Measurements from ENCODE around the gene SEC16A. TPM values are rescaled to one million over a fixed set of nuclear protein-coding genes. Genes with fewer than 3 reads are reported as not detected.
A peak's percentile ranks its signal among the peaks of the same experiment; 100 is the strongest.

Gene SEC16A
- total RNA-seq, 1 donor from 2014 or later: 23.2 TPM

DNA sequence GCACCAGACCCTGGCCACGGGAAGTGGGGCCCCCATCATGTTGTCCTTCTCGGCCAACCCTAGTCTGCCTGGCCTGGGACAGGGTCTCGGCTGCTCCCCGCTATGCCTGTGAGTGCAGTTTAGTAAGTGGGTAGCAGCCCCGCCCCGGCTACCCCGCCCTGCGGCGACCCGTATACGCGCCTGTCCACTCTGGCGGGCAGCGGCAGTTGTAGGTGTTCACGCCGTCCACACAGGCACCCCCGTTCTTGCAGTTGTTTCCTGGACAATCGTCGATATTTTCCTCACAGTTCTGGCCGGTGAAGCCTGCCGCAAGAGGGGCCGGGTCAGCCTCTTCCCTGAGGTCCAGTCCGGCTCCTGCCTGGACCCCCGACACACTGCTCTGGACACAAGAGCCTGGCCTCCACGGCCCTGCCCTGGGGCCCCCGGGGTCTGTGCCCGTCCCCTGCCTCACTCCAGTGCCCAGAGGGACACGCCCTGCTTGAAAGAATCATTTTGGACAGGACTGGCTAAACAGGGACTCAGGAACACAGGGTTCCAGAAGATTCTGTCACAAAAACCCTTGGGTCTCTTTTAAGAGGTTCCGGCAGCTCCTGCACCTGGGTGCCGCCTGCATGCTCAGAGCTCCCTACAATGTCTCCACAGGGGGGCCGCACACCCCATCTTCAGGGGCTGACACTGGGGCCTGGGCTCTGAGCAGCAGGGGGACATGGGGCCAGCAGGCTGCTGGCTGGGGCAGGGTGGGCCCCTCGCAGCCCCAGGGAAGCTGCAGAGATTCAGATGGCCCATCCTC, 36.6 kb upstream of the SEC16A start:
- no peak for ATAC-seq
- intact Hi-C loops (cut with micrococcal nuclease): no loop called here
- no peak for DNase-seq

DNA sequence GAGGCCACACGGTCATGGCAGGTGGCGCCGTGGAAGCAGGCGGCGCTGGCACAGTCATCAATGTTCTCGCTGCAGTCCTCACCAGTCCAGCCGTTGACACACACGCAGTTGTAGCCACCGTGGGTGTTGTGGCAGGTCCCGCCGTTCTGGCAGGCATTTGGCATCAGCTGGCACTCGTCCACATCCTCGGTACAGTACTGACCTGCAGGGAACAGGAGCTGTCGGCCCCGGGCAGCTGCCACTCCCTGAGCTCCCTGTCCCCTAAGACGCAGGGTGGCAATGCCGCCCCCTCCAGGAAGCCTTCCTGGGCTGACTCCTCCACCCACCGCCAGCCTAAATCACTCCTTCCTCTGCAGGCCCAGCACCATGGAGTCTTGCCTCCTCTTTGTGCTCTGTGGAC, 35.8 kb upstream of the SEC16A start:
- DNase-seq: no peak
- no peak for ATAC-seq
- intact Hi-C loops (cut with micrococcal nuclease): no loop called here

DNA sequence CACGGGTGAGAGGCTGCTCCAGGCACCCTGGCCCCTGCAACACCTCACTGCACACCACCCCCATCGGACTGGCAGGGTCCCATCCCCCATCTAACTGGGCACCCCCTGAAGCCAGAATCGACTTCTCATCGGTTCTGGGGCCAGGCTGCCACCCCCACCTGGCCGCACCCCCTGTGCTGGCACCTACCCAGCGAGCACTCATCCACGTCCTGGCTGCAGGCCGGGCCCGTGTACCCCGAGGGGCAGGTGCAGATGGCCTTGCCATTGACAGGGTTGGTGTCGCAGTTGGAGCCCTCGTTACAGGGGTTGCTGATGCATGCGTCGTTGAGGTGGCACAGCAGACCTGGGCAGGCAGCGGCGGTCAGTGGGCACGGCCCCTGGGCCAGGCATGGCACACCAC, 35.1 kb upstream of the SEC16A start:
- intact Hi-C loops (cut with micrococcal nuclease): no loop called here
- no peak for DNase-seq
- no peak for ATAC-seq

DNA sequence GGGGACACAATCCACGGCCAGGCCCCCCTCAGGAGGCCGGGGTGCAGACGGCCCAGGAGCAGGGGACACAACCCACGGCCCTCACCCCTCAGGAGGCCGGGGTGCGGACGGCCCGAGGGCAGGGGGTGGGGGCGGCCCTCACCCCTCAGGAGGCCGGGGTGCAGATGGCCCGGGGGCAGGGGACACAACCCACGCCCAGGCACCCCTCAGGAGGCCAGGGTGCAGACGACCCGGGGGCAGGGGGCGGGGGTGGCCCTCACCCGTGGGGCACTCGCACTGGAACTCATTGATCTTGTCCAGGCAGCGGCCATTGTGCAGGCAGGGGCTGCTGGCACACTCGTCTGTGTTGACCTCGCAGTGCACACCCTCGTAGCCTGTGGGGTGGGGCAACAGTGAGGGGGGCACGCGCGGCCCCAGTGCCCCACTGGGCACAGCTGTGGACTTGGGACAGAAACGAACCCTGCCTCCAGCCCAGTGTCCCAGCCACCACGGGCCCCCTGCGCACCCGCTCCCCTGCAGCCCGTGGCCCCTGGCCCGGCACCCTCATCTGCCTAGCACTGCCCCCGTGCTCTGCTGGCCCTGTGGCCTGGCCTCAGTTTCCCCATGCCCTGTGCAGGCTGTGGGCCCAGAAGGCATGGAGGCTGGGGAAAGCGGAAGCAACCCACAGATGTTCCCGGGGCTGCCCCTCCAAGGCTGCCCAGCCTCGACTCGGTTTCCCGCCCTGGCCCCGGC, 34.3 kb upstream of the SEC16A start:
- intact Hi-C loops (cut with micrococcal nuclease): no loop called here
- ATAC-seq (no peak), DNase-seq (no peak)

DNA sequence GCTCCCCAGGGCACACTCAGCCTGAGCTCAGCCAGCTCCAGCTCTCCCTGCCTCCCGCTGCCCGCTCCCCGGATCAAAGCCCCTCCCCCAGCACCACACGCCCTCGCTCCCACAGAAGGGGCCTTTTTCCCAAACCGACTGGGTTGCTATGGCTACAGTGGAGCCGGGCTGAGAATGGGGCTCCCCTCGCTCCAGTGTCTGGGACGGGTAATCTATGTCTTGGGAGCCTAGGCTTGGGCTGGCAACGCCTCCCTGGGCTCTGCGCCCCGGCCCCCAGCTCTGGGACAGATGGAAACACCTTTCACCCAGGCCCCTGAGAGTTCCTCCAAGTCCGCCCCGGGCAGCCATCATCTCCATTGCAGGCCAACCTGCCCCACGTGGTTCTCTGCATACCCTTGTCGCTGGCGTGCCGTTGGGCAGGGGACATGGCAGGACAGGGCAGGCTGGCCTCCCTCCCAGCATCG, 33.4 kb upstream of the SEC16A start:
- no peak for ATAC-seq
- intact Hi-C loops (cut with micrococcal nuclease): no loop called here

DNA sequence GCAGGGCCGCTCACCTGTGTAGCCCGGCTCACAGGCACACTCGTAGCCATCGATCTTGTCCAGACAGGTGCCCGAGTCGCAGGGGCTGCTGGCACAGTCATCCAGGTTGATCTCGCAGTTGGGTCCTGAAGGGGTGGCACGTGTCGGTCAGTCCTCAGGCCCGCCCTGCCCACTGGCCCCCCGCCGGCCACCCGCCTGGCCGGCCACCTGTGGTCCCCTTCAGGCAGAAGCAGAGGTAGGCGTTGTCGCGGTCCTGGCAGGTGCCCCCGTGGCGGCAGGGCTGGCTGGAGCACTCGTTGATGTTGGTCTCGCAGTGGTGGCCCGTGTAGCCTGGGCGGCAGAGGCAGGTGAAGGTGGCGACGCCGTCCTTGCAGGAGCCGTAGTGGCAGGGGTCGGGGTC, 32.4 kb upstream of the SEC16A start:
- ATAC-seq (no peak), DNase-seq (no peak)
- intact Hi-C loops (cut with micrococcal nuclease): no loop called here

More for the DNA sequence above, 33.4 kb upstream of the SEC16A start:
- DNase-seq: no peak

DNA sequence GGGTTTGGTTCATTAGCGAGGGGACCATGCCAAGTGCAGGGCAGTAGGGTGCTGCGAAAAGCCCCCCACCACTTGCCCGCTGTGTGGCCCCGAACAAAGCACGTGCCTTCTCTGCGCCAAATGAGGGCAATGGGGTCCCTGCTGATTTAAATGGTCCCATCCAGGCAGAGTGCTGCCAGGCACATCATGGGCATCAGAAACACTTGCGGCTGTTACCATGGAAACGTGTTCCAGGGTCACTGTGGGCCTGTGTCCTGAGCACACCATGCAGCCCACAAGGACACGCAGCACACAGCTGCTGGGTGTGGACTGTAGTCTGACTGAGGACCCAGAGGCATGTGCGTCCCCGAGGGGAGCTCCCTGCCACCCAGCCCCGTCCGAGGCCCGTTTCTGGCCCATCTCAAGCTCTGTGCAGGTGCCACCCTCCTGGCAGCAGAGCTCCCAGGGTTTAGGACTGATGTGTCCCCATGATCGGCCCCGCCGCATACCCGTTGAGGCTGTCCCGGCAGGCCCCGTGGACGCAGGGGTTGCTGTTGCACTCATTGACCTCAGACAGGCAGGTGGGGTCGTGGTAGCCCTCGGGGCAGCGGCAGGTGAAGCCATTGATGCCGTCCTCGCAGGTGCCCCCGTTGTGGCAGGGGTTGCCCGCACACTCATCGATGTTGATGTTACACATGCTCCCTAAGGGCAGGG, 31.3 kb upstream of the SEC16A start:
- intact Hi-C loops (cut with micrococcal nuclease): no loop called here

DNA sequence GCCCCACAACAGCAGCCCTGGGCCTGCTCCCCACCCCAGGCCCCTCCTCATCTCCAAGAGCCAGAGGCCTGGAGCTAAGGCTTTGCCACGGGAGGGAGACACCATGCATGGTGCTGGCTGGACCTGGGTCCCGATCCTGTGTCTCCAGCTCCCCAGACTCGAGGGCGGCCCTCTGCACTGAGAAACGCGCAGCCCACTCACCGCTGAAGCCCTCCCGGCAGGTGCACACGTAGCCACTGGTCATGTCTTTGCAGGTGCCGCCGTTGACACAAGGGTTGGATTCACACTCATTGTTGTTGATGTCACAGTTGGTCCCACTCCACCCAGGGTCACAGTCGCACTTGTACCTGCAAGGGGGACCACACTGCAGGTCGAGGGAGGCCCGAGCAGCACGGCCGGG, 30.4 kb upstream of the SEC16A start:
- intact Hi-C loops (cut with micrococcal nuclease): no loop called here
- ATAC-seq (no peak), DNase-seq (no peak)

More for the DNA sequence above, 31.3 kb upstream of the SEC16A start:
- ATAC-seq (no peak), DNase-seq (no peak)

DNA sequence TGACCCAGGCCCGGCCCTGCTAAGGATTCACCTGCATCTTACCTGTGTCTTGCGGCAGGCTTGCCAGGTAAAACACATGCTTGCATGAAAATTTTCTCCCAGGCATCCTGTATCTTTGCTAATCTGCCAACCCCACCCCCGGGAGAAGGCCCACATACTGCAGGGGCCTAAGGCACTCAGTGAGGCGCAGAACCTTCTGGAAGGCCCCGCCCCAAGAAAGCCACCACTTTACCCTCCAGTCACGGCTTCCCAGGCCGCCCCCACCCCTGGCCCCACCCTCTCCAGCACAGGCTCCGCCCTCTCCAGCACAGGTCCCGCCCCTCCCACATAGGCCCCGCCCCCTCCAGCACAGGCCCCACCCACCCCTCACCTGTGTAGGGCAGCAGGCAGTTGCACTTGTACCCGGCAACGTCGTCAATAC, 29.8 kb upstream of the SEC16A start:
- DNase-seq (no peak), ATAC-seq (peak; percentile 12)
- intact Hi-C loops (cut with micrococcal nuclease): no loop called here

DNA sequence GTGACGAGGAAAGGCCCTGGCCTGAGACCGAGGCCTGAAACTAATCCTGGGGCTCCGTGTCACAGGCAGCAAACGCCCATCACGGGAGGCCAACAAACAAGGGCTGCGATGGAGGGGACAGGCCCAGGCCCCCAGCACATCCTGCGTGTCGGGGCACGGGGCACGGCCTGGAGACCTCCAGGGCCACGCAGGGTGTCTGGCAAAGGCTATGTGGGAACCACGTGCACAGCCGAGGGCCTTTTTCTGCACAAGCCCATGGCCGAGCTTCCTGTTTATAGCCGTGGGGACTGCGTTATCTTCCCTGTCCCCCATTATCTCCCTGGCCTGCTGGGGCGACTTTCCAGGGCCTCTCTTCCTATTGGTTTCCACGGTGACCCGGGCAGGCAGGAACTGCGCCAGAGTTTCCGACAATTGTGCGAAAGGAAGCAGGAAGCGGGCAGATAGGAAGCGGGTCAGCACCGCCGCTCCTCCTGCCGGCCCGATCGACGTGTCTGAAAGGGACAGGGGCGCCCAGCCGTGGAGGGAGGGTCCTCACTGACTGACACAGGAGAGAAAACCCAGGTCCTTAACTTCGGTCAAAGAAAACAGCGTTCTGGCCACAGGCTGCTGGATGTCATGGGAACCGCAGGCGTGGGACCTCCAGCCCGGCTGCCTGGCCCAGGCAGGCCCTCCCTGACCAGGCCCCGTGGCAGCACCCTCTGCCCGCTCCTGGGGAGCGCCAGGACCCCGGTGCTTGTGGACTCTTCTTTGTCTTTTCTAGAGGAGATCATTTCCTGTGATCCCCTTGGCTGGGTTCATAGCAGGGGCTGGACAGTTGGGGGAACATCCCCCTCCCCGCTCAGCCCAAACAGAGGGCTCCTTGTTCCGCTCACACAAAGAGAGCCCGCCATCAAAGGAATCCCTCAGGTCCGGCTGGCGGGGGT, 29.1 kb upstream of the SEC16A start:
- DNase-seq: peak; percentile 86
- ATAC-seq: peak; percentile 69
- intact Hi-C loops (cut with micrococcal nuclease): no loop called here

DNA sequence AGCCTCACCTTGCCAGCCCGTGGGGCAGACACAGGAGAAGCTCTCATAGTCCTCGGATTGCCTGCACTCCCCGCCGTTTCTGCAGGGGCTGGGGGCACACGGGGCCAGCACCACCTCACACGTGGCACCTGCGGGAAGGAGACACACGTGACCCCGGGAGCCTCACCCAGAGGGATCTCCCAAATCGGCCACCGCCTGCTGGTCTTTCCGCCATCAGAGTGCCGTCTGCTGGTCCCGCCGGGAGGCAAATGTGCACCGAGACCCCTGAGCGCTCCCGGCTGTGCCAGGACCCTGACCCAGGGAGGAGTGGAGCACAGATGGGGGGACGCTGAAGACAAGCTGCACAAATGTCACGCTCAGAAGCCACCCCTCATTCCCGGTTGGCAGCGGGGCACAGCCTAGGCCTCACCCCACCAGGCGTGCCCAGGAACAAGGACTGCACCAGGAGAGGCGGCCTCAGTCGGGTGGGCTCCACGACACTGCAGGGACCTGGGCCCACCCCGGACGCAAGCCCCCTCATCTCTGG, 28.4 kb upstream of the SEC16A start:
- intact Hi-C loops (cut with micrococcal nuclease): no loop called here
- no peak for ATAC-seq

DNA sequence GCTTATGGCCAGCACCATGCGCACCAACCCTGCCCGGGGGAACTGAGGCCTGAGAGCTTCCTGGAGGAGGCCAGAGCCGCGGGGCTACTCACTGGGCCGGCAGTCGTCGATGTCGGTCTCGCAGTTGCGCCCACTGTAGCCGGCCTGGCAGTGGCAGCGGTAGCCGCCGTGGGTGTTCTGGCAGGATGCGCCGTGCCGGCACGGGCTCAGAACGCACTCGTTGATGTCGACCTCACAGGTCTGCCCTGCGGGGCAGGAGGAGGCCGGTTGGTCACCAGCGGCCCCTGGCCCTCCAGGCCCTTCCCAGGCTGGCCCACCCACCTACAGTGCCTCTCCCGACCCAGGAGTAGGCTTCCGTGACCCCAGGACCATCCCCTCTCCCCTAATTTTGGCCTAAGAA, 27.7 kb upstream of the SEC16A start:
- intact Hi-C loops (cut with micrococcal nuclease): no loop called here
- no peak for DNase-seq
- ATAC-seq: no peak

More for the DNA sequence above, 28.4 kb upstream of the SEC16A start:
- DNase-seq: no peak

DNA sequence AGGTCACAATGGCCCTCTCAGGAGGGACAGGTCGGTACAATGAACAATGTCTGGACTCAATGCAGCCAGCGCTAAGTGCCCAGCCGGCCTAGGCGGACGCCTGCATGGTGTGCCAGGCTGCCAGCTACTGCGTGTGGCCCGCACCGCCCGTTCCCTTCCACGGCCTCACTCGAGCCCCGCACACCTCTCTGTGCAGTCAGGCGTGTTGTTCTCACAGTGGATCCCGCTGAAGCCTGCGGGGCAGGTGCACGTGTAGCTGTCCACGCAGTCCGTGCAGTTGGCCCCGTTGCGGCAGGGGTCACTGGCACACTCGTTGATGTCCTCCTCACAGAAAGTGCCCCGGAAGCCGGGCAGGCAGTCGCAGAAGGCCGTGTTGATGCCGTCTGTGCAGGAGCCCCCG, 26.7 kb upstream of the SEC16A start:
- intact Hi-C loops (cut with micrococcal nuclease): no loop called here
- no peak for DNase-seq
- ATAC-seq: no peak

DNA sequence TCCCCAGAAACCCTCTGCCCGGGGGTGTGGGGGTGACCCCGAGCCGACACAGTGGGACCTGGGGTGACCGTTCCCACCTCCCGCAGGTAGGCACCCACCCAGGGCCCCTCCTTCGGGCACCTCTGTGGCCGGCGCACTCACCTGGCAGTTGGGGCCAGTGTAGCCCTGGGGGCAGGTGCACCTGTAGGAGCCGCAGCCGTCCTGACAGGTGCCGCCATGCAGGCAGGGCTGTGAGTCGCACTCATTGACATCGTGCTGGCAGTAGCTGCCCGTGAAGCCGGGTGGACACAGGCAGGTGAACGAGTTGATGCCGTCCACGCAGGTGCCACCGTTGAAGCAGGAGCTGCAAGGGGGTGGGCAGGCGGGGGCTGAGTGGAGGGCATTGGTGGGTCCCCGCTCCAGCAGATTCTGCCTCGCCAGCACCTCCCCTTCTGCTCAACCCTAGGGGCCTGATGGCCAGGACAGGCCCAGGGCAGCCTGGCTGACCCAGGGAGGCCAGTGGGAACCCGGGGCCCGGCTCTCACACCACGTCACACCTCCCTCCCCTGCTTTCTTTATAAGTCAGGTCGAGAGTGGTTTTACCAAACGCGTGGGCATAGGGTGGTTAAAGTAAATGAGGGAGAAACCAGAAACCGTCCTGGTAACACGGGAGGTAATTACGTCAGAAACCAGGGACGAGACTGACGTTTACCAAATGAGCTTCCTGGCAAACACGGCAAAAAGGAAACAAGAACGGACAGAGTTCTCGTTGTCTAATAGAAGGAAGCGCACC, 26.1 kb upstream of the SEC16A start:
- ATAC-seq (no peak), DNase-seq (no peak)
- intact Hi-C loops (cut with micrococcal nuclease): no loop called here

DNA sequence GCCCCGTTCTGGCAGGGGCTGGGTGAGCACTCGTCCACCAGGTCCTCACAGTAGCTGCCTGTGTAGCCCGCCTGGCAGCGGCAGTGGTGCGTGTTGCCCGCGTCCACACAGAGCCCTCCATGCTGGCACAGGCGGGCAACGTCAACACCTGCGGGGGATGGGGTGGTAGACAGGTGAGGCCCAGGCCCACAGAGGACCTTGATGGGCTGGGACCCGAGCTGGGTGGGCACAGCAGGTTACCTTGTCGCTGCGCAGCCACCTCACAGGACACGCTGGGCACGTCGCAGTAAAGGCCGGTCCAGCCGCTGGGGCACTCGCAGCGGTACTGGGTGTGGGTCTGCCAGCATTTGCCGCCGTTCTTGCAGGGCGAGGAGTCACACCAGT, 25.1 kb upstream of the SEC16A start:
- ATAC-seq: no peak
- DNase-seq: no peak
- intact Hi-C loops (cut with micrococcal nuclease): no loop called here

DNA sequence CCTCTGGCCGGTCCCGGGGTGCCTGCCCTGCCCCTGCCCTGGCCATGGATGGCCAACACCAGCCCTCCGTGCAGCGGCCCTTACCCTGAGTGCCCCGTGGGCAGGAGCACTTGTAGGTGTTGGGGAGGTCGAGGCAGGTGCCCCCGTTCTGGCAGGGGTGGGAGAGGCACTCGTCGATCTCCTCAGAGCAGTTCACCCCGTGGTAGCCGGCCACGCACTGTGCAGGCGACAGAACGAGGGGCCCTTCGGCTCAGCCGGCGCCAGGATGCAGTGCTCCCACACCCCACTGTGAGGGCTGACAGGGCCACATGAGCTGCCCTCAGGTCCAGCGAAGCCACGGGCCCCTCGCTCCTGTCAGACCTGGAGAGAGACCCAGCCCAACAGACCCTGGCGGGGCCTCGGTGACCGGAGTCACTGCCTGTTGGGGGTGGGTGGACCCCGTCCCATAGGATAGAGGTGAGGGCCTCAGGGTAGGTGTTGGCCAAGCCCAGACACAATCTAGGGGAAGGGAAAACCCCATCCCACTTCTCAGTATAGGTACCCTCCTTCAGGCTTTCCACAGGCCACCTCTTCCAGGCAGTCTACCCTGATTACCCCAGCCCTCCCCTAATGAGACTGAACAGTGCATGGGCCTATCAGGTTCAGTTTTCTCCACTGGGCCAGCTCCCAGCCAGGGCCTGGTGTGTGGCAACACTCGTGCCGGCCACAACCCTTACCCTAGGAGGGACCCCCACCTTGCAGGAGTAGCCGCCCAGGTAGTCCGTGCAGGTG, 24.6 kb upstream of the SEC16A start:
- DNase-seq: no peak
- intact Hi-C loops (cut with micrococcal nuclease): no loop called here
- ATAC-seq: no peak

DNA sequence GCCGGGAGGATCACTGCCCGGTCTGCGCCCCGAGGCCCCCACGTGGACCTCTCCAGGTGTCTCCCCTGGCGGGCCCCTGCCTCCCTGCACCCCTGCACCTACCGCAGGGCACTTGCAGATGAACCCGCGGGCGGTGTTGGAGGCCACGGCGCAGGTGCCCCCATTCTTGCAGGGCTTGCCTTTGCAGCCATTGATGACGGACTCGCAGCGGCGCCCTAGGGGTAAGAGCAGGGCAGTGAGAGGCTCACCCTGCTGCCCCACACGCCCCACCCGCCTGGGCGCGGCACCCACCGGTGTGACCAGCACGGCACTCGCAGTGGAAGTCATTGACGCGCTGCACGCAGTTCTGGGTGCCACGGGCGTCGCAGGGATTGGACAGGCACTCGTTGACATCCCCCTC, 23.6 kb upstream of the SEC16A start:
- ATAC-seq: no peak
- intact Hi-C loops (cut with micrococcal nuclease): no loop called here
- DNase-seq: no peak
